SU-DHL-6 (cell line): ENCODE results near the gene EXOC6B.

ENCODE experiments used
- EZH2phosphoT487 ChIP-seq: fragments of 200-600 bp; sonication (generic), shearing (Covaris generic); conservative IDR thresholded peaks from 2 replicates; pipeline ENCODE4 v1.6.1; 2018; ENCODE audit warnings: mild to moderate bottlenecking, antibody characterized with exemption, low read length, moderate library complexity, mixed read lengths
- TF ChIP-seq, protein P1 (sequence below): fragments of 200-600 bp; sonication (generic); IDR thresholded peaks from one replicate; pipeline ENCODE4 v1.5.1; 2017; ENCODE audit warnings: antibody characterized with exemption, mild to moderate bottlenecking, low read length, moderate library complexity; ENCODE audit not compliant: insufficient read depth, poor library complexity, severe bottlenecking

GRCh38 chr2:72159211-72159993 lies 666.4 kb downstream of the EXOC6B start:
- TF ChIP-seq, protein P1, sequence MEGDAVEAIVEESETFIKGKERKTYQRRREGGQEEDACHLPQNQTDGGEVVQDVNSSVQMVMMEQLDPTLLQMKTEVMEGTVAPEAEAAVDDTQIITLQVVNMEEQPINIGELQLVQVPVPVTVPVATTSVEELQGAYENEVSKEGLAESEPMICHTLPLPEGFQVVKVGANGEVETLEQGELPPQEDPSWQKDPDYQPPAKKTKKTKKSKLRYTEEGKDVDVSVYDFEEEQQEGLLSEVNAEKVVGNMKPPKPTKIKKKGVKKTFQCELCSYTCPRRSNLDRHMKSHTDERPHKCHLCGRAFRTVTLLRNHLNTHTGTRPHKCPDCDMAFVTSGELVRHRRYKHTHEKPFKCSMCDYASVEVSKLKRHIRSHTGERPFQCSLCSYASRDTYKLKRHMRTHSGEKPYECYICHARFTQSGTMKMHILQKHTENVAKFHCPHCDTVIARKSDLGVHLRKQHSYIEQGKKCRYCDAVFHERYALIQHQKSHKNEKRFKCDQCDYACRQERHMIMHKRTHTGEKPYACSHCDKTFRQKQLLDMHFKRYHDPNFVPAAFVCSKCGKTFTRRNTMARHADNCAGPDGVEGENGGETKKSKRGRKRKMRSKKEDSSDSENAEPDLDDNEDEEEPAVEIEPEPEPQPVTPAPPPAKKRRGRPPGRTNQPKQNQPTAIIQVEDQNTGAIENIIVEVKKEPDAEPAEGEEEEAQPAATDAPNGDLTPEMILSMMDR = no peak
- no peak for TF ChIP-seq EZH2phosphoT487
